HepG2 (cell line): ENCODE measurements around the gene NYNRIN. TPM values are rescaled to one million over a fixed set of nuclear protein-coding genes. Genes with fewer than 3 reads are reported as not detected.
A peak's percentile ranks its signal among the peaks of the same experiment; 100 is the strongest.

ENCODE experiments used
- ARID4A ChIP-seq: sonication (generic); formaldehyde crosslinking; IDR thresholded peaks from 2 replicates; pipeline ENCODE4 v1.5.0; 2020; ENCODE audit warnings: mild to moderate bottlenecking, missing genetic modification reagents, borderline replicate concordance
- ARNT2 ChIP-seq: sonication (generic); formaldehyde crosslinking; IDR thresholded peaks from 2 replicates; pipeline ENCODE4 v1.8.0; 2022; ENCODE audit warnings: mild to moderate bottlenecking, low read depth, missing genetic modification reagents, moderate library complexity
- GPBP1L1 ChIP-seq: sonication (generic); formaldehyde crosslinking; IDR thresholded peaks from 2 replicates; pipeline ENCODE4 v1.5.0; 2020; ENCODE audit warnings: mild to moderate bottlenecking, missing genetic modification reagents
- KDM3A ChIP-seq: IDR thresholded peaks from 2 replicates; pipeline ENCODE4 v1.6.1; 2018; ENCODE audit warnings: low read depth, missing compliant biosample characterization
- KLF9 ChIP-seq: IDR thresholded peaks from 2 replicates; pipeline ENCODE4 v1.6.1; 2016; ENCODE audit warnings: low read depth
- MED8 ChIP-seq: sonication (generic); formaldehyde crosslinking; IDR thresholded peaks from 2 replicates; pipeline ENCODE4 v1.8.1; 2023; ENCODE audit warnings: mild to moderate bottlenecking, missing genetic modification reagents; ENCODE audit not compliant: insufficient replicate concordance
- MLLT10 ChIP-seq: sonication (generic); formaldehyde crosslinking; IDR thresholded peaks from 2 replicates; pipeline ENCODE4 v1.4.0; 2020; ENCODE audit warnings: missing genetic modification reagents
- MTA1 ChIP-seq: sonication (generic); formaldehyde crosslinking; IDR thresholded peaks from 2 replicates; pipeline ENCODE4 v1.4.0; 2020; ENCODE audit warnings: missing genetic modification reagents, mild to moderate bottlenecking, borderline replicate concordance
- MTERF4 ChIP-seq: sonication (generic); formaldehyde crosslinking; IDR thresholded peaks from 2 replicates; pipeline ENCODE4 v1.8.0; 2023; ENCODE audit warnings: mild to moderate bottlenecking, missing genetic modification reagents
- PAWR ChIP-seq: sonication (generic); formaldehyde crosslinking; IDR thresholded peaks from 2 replicates; pipeline ENCODE4 v1.4.0; 2020; ENCODE audit warnings: missing genetic modification reagents, mild to moderate bottlenecking, borderline replicate concordance
- YEATS2 ChIP-seq: sonication (generic); formaldehyde crosslinking; IDR thresholded peaks from 2 replicates; pipeline ENCODE4 v1.4.0; 2020; ENCODE audit warnings: missing genetic modification reagents, borderline replicate concordance
- ZBTB2 ChIP-seq: sonication (generic); formaldehyde crosslinking; IDR thresholded peaks from 2 replicates; pipeline ENCODE4 v1.8.0; 2022; ENCODE audit warnings: low read depth, missing genetic modification reagents
- ZNF281 ChIP-seq: sonication (generic); formaldehyde crosslinking; IDR thresholded peaks from 2 replicates; pipeline ENCODE4 v1.4.0; 2020; ENCODE audit warnings: missing genetic modification reagents, borderline replicate concordance
- ZNF615 ChIP-seq: sonication (generic); formaldehyde crosslinking; IDR thresholded peaks from 2 replicates; pipeline ENCODE4 v1.5.0; 2020; ENCODE audit warnings: mild to moderate bottlenecking, missing genetic modification reagents, borderline replicate concordance
- ZNF75D ChIP-seq: sonication (generic); formaldehyde crosslinking; IDR thresholded peaks from 2 replicates; pipeline ENCODE4 v1.8.1; 2023; ENCODE audit warnings: missing genetic modification reagents, mild to moderate bottlenecking, borderline replicate concordance
- polyA plus RNA-seq, 8 experiments: library from polyadenylated mRNA; depleted of rRNA in 3 of 8; stranded (reverse) in 7 of 8; unstranded in 1 of 8; fragments of >200 nt; fragmentation: Illumina TruSeq in 4 of 8; extraction: Trizol in 4 of 8; gene quantifications; 2 replicates each; pipeline versions ENCODE4 v1.2.1 to v1.2.3, GENCODE V29; 2011 to 2016; ENCODE audit warnings: low read depth in 4 of 8, missing spikeins in 1 of 8, mixed read lengths in 1 of 8; ENCODE audit not compliant: insufficient read depth in 1 of 8
- total RNA-seq, 5 experiments: library from RNA; depleted of rRNA; stranded (reverse); fragments of >200 nt; fragmentation: Illumina TruSeq; extraction: Trizol; gene quantifications; 2 replicates each; pipeline ENCODE4 v1.2.3, GENCODE V29; 2016; ENCODE audit warnings: low read depth in 1 of 5

NYNRIN gene
- total and polyA plus RNA-seq, 2 of the 13 experiments (the other 11 are each of a cell fraction or from before 2014, with no cell fraction given): 0.63 to 1.1 TPM

GRCh38 chr14:24398653-24399446 is at the start of gene NYNRIN (continued):
- peak; percentile 35; the same call in 1 of the 2 replicates for TF ChIP-seq ARID4A (CRISPR knock-in tag)
- TF ChIP-seq GPBP1L1 (CRISPR knock-in tag): no peak
- no peak for TF ChIP-seq ZNF281 (CRISPR knock-in tag)
- TF ChIP-seq MED8 (CRISPR knock-in tag): no peak
- TF ChIP-seq MTERF4 (CRISPR knock-in tag): no peak
- no peak for TF ChIP-seq PAWR (CRISPR knock-in tag)
- TF ChIP-seq KDM3A: no peak
- no peak for TF ChIP-seq ZBTB2
- TF ChIP-seq ZNF615 (CRISPR knock-in tag): no peak
- TF ChIP-seq ARNT2 (CRISPR knock-in tag): no peak
- no peak; the same call in 1 of the 2 replicates for TF ChIP-seq MTA1 (CRISPR knock-in tag)
- no peak for TF ChIP-seq MLLT10 (CRISPR knock-in tag)
- TF ChIP-seq KLF9 (CRISPR knock-in tag): no peak
- no peak for TF ChIP-seq ZNF75D (CRISPR knock-in tag)
- TF ChIP-seq YEATS2 (CRISPR knock-in tag): no peak
